GM19455 (cell line): ENCODE measurements around the gene MYORG.

Source experiments
- ATAC-seq: cut with Tn5 transposase; IDR thresholded peaks from one replicate; pipeline ENCODE4 v1.9.1; 2021; ENCODE audit not compliant: unreplicated experiment

Gene MYORG

GRCh38 chr9:34385561-34386230 lies 9.0 kb upstream of the MYORG start:
- no peak for ATAC-seq

DNA sequence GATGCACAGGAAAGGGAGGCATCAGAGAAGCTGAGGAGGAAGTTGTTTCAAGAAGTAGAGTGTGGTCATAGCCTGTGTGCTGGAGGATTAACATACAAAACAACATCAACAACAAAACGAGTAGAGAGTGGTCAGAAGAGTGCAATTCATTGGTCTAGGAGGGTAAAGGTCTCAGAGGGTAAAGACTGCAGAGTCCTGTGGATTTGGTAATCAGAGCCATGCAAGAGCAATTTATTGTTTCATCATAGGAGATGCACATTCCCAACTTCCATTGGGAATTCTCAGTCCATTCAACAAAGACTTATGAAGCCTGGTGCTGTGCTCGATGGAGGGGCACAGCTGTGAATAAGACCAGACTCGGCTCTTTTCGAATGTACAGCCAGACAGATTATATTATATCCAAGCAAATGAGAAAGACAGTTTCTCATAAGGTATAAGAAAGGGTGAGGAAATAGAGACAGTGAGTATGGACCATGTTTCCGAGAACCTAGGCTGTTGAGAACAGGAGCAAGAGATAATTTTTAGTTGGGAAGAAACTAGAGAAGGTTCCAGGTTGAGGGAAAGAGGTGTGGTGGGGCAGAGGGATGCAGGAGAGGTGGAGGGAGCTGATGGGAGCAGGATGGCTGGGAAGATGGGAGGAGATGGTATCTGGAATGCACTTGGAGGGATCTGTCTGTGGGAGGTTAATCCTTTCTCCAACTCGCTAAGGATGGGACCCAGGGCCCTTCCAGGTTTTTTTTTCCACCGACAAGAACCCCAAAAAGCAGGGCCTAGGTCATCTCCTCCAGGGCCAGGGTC lies 7.9 kb upstream of the MYORG start:
- ATAC-seq, result no peak

DNA sequence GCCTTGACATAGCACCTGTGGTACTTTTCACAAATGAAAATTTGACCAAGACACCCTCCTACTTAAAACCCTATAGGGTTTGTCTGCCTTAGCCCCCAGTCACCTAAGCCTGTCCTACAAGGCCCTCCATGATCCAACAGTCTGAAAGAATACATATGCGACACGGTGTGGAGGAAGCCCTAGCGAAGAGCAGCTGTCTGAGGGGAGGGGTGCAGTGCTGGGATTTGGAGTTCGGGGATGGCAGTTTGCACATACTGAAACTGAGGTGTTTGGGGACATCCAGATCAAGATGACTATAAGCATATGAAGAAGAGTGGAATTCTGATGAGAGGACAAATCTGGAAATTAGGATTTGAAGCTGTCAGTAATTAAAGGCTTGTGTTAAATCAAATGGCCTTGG lies 7.2 kb upstream of the MYORG start:
- ATAC-seq, result no peak

- no peak for ATAC-seq
Measured at GRCh38 chr9:34382879-34383278, 6.2 kb upstream of the MYORG start.

GRCh38 chr9:34382054-34382453 lies 5.4 kb upstream of the MYORG start:
- ATAC-seq, result no peak

GRCh38 chr9:34381323-34381722 lies 4.6 kb upstream of the MYORG start:
- no peak for ATAC-seq

DNA sequence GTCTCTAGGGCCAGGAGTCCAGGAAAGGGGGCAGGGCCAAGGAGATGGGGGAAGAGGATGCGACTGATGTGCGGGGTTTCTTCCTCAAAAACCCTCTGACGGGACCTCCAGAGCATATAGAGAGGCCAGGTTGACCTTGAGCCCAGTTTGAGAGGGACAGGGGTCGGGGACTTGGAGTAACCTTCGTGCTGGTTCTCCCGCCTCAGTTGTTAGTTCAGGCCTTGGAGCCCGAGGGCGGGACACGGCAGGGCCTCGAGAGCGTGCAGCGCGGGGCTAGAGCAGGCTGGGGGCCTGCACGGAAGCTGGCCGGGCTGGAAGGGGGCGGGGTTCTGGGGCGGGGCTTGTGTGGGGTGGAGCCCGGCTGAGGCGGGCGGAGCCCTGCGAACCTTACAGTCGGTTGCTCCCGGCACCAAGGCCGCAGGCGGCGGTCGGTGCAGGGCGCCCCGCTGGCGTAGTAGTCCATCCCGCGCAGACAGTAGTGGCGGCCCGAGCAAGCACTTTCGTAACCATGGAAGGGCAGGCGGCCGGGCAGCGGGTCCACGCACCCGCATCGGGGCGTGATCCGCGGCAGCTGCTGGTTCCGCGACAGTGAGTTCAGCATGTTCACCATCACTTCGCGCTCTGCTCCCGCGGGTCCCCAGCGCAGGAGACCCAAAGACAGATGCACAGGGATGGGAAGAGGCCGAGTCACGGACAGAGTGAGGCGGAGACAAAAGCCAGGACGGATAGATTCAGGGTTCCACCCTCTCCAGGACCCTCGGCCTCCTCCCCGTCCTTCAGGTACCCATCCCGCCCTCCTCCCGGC lies 4.0 kb upstream of the MYORG start:
- no peak for ATAC-seq

GRCh38 chr9:34380034-34380510 lies 3.4 kb upstream of the MYORG start:
- ATAC-seq, result no peak

DNA sequence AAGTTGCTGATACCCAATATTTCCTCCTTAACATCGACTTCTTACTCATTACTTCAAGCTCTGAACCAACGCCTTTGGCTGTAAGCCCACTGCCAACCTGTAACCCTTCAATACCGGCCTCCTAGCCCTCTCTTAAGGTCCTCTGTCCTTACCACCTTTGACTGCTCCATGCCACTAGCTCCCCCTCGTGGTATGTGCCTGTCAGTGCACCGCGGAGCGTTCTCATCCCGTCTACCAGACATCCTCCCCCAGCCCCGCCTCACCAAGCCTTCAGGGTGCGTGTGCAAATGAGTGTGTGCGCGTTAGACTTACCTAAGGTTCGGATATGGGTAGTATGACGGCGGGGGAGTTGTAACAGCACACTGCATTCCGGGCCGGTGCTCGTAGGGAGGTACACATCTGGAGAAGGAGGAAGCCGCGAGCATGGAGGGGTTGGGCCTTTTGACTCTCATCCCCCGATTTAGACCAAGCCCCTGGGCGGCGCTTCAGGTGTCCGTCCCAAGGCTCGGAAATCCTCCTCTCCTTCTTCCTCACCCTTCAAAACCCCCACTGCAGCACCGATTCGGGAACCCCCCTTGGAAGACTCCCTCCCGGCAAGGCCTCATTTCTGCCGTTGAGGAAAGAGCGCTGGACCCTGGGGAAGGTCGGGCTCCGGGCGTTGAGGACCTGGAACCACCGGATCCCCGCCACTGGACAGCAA lies 2.8 kb upstream of the MYORG start:
- no peak for ATAC-seq

- ATAC-seq, result no peak
Measured at GRCh38 chr9:34378376-34379060, 1.8 kb upstream of the MYORG start.

- no peak for ATAC-seq
Measured at GRCh38 chr9:34377404-34377746, 677 bp upstream of the MYORG start.

GRCh38 chr9:34375901-34376595 lies 650 bp downstream of the MYORG start:
- ATAC-seq, result no peak

- no peak for ATAC-seq
Measured at GRCh38 chr9:34374905-34375552, 1.7 kb downstream of the MYORG start.

- no peak for ATAC-seq
Measured at GRCh38 chr9:34374339-34374738, 2.4 kb downstream of the MYORG start.

DNA sequence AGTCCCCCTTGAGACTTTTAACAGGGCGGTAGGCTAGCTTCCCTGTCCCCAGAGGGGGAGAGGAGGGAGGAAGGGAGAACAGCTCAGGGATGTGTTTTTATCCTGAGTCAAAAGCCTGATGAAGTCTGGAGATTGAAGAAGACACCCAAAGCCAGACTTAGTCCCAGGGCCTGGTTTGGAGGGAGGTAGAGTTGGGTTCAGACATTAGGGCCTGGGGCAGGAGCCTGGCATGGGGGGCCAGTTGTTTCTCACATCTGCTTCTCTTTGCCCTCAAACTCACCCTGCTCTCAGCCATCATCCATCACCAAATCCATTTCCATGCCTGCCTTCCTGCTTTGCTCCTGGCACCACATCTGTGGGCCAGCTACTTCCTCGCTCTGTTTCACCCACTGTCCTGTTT lies 2.9 kb downstream of the MYORG start:
- no peak for ATAC-seq

GRCh38 chr9:34372467-34373011 lies 4.2 kb downstream of the MYORG start:
- no peak for ATAC-seq

DNA sequence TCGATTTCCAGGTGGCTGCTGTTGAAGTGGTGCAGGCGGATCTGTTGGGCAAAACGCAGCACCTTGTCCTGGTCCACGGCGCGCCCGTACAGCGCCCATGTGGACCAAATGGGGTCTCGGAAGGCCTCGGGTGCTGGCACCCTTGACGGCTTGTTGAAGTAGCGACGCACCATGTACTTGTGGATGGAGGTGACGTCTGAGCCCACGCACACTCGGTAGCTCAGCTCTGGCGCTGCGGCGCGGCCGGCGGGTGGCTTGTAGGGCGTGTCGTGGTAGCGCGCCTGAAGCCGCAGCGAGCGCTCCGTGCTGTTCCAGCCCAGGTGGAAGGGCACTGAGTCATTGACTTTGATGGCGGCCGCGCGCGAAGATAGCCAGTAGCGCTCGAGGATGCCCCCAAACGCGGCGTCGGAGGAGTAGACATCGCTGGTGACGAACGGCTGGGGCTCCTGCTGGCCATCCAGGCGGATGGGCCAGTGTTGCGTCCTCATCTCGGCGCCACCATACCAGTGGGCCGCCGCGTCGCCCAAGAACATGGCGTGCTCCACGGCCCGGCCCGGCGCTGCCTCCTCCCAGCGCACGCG lies 4.7 kb downstream of the MYORG start:
- ATAC-seq, result no peak

DNA sequence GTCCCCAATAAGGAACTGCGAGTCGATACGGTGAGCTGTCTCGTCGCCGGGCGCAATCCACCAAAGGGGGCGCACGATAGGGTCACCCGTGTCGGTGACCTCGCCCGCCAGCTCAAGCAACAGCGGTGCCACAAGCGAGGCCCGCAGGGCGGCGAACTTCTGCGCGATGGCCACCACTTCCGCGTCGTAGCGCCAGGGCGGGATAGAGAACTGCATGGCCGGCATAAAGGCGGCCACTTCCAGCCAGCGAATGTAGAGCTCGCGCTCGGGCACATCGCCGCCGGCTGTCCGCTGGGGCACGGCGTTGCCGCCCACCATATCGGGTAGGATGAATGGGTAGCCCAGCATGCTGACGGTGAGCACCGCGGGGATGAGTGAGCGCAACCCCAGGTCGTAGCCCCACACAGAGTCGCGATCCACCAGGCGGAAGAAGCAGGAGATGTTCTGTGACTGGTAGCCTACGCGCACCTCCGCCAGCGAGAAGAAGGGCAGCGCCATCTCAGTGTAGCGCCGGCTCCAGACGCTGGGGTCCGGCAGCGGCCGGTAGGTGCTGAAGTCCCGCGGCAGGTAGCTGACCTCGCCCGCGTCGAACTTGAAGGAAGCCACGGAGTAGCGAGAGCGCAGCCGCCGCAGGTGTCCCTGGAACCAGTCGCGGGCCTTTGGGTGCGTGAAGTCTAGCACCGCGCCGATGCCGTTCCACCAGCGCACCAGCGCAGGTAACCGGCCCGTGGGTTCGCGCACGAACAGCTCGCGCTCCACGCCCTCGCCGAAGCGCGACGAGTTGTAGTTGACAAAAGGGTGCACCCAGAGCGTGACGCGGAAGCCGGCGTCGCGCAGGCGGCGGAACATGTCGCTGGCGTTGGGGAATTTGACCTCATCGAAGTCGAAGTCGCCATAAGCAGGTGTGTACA lies 5.5 kb downstream of the MYORG start:
- ATAC-seq, result no peak
